Ishikawa (cell line): ENCODE data around the gene THOC5.

Source experiments
- CEBPB ChIP-seq: IDR thresholded peaks from 2 replicates; pipeline ENCODE4 v1.6.1; 2012
- CREB1 ChIP-seq: IDR thresholded peaks from 2 replicates; pipeline ENCODE4 v1.6.1; 2012; ENCODE audit warnings: low read depth
- EGR1 ChIP-seq: IDR thresholded peaks from 2 replicates; pipeline ENCODE4 v1.6.1; 2012
- EP300 ChIP-seq: IDR thresholded peaks from 2 replicates; pipeline ENCODE4 v1.6.1; 2012; ENCODE audit warnings: borderline replicate concordance
- FOXM1 ChIP-seq: IDR thresholded peaks from 2 replicates; pipeline ENCODE4 v1.6.1; 2012; ENCODE audit warnings: low read depth, borderline replicate concordance
- NFIC ChIP-seq: IDR thresholded peaks from 2 replicates; pipeline ENCODE4 v1.6.1; 2012
- RAD21 ChIP-seq: IDR thresholded peaks from 2 replicates; pipeline ENCODE4 v1.6.1; 2012; ENCODE audit warnings: low read depth
- TAF1 ChIP-seq: IDR thresholded peaks from 2 replicates; pipeline ENCODE4 v1.6.1; 2012; ENCODE audit warnings: low read depth, mild to moderate bottlenecking
- TCF12 ChIP-seq: IDR thresholded peaks from 2 replicates; pipeline ENCODE4 v1.6.1; 2012; ENCODE audit warnings: low read depth
- TEAD4 ChIP-seq: IDR thresholded peaks from 2 replicates; pipeline ENCODE4 v1.6.1; 2012
- YY1 ChIP-seq: IDR thresholded peaks from 2 replicates; pipeline ENCODE4 v1.6.1; 2012; ENCODE audit warnings: low read depth
- ZBTB7A ChIP-seq: IDR thresholded peaks from 2 replicates; pipeline ENCODE4 v1.6.1; 2012; ENCODE audit warnings: low read depth
- TF ChIP-seq, protein P1 (sequence below): IDR thresholded peaks from 2 replicates; pipeline ENCODE4 v1.6.1; 2012; ENCODE audit warnings: low read depth, mild to moderate bottlenecking
- TF ChIP-seq, protein P2 (sequence below): IDR thresholded peaks from 2 replicates; pipeline ENCODE4 v1.6.1; 2012
- TF ChIP-seq, protein P3 (sequence below): IDR thresholded peaks from 2 replicates; pipeline ENCODE4 v1.6.1; 2012

The THOC5 gene

DNA sequence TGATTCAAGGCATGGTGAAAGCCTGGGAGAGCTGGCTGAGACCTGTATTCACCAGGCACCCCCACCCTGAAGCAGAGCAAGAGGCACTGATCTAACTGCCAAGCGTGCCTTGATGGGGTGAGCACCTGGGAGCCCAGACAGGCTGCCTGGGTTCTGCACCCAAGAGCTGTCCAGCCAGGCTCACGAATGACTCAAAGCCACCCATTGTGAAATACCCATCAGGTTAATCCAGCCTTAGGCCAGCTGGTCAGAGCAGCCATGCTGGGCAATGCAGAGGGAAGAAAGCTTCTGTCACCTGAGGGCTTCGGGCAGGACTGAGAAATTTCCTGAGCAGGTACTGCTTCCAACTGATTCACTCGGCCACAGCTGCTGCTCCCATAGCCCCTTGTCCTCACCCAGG, 22.1 kb downstream of the THOC5 start:
- TF ChIP-seq YY1 (no peak), EP300 (no peak), CREB1 (no peak), ZBTB7A (no peak), CEBPB (no peak), RAD21 (no peak), FOXM1 (no peak), TAF1 (no peak), TEAD4 (no peak), EGR1 (no peak), NFIC (no peak), TCF12 (no peak)
- TF ChIP-seq, protein P1, sequence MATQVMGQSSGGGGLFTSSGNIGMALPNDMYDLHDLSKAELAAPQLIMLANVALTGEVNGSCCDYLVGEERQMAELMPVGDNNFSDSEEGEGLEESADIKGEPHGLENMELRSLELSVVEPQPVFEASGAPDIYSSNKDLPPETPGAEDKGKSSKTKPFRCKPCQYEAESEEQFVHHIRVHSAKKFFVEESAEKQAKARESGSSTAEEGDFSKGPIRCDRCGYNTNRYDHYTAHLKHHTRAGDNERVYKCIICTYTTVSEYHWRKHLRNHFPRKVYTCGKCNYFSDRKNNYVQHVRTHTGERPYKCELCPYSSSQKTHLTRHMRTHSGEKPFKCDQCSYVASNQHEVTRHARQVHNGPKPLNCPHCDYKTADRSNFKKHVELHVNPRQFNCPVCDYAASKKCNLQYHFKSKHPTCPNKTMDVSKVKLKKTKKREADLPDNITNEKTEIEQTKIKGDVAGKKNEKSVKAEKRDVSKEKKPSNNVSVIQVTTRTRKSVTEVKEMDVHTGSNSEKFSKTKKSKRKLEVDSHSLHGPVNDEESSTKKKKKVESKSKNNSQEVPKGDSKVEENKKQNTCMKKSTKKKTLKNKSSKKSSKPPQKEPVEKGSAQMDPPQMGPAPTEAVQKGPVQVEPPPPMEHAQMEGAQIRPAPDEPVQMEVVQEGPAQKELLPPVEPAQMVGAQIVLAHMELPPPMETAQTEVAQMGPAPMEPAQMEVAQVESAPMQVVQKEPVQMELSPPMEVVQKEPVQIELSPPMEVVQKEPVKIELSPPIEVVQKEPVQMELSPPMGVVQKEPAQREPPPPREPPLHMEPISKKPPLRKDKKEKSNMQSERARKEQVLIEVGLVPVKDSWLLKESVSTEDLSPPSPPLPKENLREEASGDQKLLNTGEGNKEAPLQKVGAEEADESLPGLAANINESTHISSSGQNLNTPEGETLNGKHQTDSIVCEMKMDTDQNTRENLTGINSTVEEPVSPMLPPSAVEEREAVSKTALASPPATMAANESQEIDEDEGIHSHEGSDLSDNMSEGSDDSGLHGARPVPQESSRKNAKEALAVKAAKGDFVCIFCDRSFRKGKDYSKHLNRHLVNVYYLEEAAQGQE: no peak
- TF ChIP-seq, protein P2, sequence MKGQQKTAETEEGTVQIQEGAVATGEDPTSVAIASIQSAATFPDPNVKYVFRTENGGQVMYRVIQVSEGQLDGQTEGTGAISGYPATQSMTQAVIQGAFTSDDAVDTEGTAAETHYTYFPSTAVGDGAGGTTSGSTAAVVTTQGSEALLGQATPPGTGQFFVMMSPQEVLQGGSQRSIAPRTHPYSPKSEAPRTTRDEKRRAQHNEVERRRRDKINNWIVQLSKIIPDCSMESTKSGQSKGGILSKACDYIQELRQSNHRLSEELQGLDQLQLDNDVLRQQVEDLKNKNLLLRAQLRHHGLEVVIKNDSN: no peak
- TF ChIP-seq, protein P3, sequence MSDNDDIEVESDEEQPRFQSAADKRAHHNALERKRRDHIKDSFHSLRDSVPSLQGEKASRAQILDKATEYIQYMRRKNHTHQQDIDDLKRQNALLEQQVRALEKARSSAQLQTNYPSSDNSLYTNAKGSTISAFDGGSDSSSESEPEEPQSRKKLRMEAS: no peak

DNA sequence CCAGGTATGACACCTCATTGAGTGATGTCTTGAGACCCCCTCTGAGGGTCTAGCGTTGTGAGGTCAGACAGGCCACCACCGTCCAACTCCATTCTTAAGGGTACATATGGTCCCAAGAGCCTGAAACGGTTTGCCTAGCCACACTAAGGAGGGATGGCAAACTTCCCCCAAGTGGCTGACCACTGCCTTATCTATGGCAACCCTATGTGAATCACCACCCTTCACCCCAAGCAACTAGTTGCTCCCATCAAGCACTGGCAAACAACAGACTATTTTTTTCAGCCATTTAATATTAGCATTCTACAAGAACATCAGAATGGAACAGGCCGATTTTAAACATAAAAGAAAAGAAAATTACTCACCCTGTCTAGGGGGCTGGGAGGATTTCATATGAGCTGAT, 22.8 kb downstream of the THOC5 start:
- TF ChIP-seq TAF1: no peak
- TF ChIP-seq TCF12: no peak
- no peak for TF ChIP-seq YY1
- TF ChIP-seq, protein P2: no peak
- TF ChIP-seq TEAD4: no peak
- TF ChIP-seq RAD21: no peak
- TF ChIP-seq CREB1: no peak
- TF ChIP-seq EGR1: no peak
- TF ChIP-seq NFIC: no peak
- TF ChIP-seq ZBTB7A: no peak
- TF ChIP-seq CEBPB: no peak
- TF ChIP-seq EP300: no peak
- TF ChIP-seq, protein P3: no peak
- TF ChIP-seq FOXM1: no peak

DNA sequence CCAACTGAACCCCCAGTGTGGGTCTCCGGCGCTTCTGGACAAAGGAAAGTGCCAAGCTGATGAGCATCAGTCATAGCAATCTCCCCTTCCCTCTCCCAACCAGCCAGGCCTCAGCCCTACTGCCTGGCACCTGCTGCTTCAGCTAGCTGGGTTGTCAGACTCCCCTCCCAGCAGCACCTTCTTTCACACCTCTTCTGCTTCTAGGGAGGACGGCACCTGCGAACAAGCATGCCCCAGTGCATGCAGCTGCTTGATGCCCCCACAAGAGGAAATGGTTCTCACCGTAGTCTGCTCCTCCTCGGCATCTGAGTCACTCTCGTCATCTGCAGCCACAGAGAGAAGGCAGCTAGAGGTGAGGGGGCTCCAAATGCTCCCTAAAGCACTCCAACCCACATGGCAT, 25.4 kb downstream of the THOC5 start:
- no peak for TF ChIP-seq FOXM1
- TF ChIP-seq EGR1: no peak
- no peak for TF ChIP-seq TEAD4
- no peak for TF ChIP-seq EP300
- no peak for TF ChIP-seq ZBTB7A
- TF ChIP-seq, protein P1: no peak
- TF ChIP-seq NFIC: no peak
- TF ChIP-seq CEBPB: no peak
- no peak for TF ChIP-seq YY1
- TF ChIP-seq CREB1: no peak
- TF ChIP-seq TCF12: no peak
- TF ChIP-seq TAF1: no peak
- TF ChIP-seq, protein P2: no peak
- TF ChIP-seq RAD21: no peak

DNA sequence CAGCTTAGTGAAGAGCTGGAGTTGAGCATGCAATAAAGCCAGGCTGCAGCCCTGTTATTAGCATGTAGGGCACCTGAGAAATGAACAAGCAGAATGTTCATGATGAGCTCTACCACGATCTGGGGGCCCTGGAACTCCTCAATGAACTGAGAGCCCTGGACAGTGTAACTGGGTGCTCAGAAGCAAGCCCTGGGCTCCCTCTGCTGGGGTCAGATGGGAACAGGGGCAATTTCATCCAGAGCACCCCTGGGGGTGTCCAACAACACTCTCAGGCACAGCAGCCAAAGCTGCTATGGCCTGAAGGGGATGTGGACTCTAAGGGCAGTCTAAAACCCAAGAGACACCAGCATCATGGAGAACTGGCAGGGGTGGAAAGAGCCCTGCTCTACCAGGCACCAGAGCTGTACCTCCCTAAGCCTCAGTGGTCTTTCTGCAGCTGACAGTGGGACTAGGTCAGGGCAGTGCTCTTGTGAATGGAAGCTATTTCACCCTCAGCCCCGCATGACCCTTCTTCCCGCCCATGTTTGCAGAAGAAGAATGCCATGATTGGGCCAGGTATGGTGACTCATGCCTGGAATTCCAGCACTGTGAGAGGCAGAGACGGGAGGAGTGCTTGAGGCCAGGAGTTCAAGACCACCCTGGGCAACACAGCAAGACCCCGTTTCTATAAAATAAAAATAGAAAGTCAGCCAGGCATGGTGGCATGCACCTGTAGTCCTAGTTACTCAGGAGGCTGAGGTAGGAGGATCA, 28.9 kb downstream of the THOC5 start:
- TF ChIP-seq EGR1 (no peak), RAD21 (peak; percentile 53), TEAD4 (peak; percentile 60)

DNA sequence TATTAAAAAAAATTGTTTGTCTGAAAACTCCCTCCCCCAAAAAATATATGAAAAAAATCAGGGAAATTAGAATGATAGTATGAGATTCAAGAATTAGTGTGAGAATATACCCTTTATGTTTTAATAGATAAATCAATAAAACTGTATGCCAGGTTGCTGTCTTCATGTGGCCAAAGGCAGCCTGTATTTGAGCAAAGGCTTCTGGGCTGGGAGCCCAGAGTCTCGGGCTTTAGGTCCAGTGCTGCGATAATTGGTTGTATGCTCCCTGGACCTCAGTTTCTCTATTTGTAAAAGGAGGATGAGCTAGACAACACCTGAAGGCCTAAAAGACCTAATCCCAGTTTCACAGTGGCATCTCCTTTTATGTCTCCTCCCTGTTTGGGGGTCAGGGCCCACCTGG, 29.8 kb downstream of the THOC5 start:
- TF ChIP-seq ZBTB7A: no peak
- TF ChIP-seq, protein P2: no peak
- TF ChIP-seq, protein P1: no peak
- TF ChIP-seq EP300: no peak
- no peak for TF ChIP-seq NFIC
